ENCODE results near the gene DPT.

DNA sequence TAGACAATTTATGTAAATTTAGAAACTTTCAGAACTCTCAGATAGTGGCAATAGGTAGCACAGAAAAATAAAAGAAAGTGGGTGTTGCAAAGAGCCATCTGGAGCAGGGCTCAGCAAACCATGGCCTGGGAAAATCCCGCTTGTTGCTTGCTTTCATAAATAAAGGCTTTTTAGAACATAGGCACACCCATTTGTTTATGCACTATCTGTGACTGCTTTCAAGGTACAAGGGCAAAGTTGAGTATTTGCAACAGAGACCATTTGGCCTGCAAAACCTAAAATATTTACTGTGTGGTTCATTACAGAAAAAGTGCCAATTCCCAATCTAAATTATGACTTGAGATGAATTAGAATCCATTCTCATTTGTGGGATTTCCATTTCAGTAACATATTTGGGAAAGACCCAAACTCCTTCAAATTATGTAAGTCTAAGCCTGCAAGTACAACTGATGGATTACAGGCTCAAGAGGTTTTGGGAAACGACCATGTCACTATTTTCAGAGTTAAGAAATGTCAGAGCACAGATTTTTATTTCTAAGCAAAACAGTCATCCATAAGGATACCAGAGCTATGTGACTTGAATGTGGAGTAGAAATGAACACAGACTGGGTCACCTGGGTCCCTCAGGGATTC lies 43.5 kb upstream of the DPT start:
- no peak for TF ChIP-seq POLR2A (IDR thresholded peaks at IDR 0.05; ENCODE audit: low read depth, low read length)
- TF ChIP-seq TAF1 (IDR thresholded peaks at IDR 0.05; ENCODE audit: low read depth, low read length), result no peak
- no peak for TF ChIP-seq POLR2AphosphoS5 (IDR thresholded peaks at IDR 0.05; ENCODE audit: low read depth, low read length)
